ENCODE results near the gene P3H1. TPM values are rescaled to one million over a fixed set of nuclear protein-coding genes. Genes with fewer than 3 reads are reported as not detected.
"Not testable (repeated sequence)": the region's sequence is repeated elsewhere in the genome, so short reads cannot be mapped to it uniquely, and the experiment has no call there.

Gene P3H1
- 178 TPM for total RNA-seq (ENCODE audit: unreplicated experiment)
- long read RNA-seq, transcript P3H1-202 (15 exons, 2,585 nt), result major isoform, 134 of 196 reads
- long read RNA-seq, transcript P3H1-207 (14 exons, 2,726 nt), result minor isoform, 6 of 196 reads
- long read RNA-seq, transcript P3H1-204 (15 exons, 2,705 nt), result minor isoform, 26 of 196 reads
- long read RNA-seq, partial matches to known transcripts, result 9 of 196 reads
- long read RNA-seq, other reads (novel, unspliced or antisense), result 21 of 196 reads

DNA sequence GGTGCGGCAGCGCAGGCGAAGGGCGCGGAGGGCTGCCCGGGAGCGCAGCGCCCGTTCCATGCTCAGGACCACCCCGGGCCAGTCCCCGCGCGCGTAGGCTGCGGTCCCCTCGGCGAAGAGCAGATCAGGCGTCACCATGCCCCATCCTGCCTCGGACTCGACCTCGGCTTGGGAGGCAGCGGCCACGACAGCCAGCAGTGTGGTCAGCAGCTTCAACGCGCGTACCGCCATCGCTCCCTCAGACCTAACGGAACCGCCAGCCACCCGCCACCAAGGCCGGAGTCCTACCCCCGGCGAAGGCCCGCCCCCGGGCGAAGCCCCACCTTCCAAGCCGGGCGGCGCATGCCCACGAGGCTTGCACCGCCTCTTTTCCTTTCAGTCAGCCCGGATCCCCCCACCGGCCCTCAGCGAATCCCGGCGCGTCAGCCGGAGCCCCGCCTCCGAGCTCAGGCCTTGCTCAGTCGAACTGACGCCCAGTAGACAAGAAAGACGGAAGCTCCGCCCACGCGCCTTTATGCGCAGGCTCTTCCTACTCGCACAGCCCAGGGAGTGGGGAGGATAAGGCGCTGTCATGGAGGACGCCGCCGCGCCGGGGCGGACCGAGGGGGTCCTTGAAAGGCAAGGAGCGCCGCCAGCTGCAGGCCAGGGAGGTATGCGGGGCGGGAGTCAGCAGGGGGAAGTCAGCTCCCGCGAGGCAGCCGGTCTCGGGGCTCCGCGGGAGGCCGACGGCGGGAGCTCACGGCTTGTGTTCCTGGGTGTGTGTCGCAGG, at the start of gene P3H1, which contains the start of gene C1orf50:
TSS of gene P3H1 (minus strand) at position 288 of the 769 bp plus-strand sequence. CDS start at position 231, 57 bp downstream.
TSS of gene C1orf50 (plus strand) at position 509 of the 769 bp plus-strand sequence. CDS start at position 572, 63 bp downstream.
- Mint-ChIP-seq H3K27me3 (ENCODE audit: unreplicated experiment) (peaks cover 5% of the 10 kb centered on the region), H3K4me3 (ENCODE audit: unreplicated experiment) (peak within 1 kb of the TSS; percentile 95), H3K9me3 (ENCODE audit: unreplicated experiment) (no peaks in the 10 kb centered on the region), H3K27ac (ENCODE audit: unreplicated experiment) (peak within 1 kb of the TSS; percentile 70), H3K4me1 (ENCODE audit: unreplicated experiment) (peaks cover 17% of the 10 kb centered on the region), H3K36me3 (ENCODE audit: low read depth, unreplicated experiment) (peaks cover 8% of the 10 kb centered on the region)
- peak; percentile 99 for DNase-seq (ENCODE audit: low spot score)
- TF ChIP-seq, protein P1, sequence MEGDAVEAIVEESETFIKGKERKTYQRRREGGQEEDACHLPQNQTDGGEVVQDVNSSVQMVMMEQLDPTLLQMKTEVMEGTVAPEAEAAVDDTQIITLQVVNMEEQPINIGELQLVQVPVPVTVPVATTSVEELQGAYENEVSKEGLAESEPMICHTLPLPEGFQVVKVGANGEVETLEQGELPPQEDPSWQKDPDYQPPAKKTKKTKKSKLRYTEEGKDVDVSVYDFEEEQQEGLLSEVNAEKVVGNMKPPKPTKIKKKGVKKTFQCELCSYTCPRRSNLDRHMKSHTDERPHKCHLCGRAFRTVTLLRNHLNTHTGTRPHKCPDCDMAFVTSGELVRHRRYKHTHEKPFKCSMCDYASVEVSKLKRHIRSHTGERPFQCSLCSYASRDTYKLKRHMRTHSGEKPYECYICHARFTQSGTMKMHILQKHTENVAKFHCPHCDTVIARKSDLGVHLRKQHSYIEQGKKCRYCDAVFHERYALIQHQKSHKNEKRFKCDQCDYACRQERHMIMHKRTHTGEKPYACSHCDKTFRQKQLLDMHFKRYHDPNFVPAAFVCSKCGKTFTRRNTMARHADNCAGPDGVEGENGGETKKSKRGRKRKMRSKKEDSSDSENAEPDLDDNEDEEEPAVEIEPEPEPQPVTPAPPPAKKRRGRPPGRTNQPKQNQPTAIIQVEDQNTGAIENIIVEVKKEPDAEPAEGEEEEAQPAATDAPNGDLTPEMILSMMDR (IDR thresholded peaks at IDR 0.05; ENCODE audit: unreplicated experiment), result no peak

DNA sequence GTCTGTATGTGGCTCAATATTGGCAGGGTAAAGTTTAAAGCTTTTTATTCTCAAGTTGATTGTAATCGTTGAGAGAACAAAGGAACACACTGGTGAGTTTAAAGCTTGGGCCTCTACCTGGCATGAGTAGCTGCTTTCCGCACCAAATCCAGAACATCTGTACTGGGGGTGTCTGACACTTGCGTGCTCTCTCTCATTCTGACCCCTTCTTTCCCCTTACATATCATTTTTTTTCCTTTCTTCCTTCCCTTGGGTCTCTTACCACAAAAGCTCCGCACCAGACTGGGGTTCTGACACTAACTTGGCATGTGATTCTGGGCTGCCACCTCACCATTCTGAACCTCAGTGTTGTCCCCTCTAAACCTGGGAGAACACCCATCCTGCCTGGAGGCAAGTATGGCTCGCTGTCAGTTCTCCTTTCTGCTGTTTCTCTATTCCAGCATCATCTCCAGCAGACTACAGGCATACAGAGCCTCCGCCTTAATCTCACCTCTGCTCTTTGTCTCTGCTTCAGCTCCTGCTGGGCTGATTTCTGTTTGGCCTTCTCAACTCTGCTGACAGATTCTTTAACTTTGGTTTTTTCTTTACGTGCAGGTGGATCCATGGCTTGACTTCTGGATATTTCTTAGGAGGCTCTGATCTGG, 49.2 kb upstream of the P3H1 start:
- TF ChIP-seq, protein P1 (IDR thresholded peaks at IDR 0.05; ENCODE audit: unreplicated experiment), result no peak
- Mint-ChIP-seq H3K36me3 (ENCODE audit: low read depth, unreplicated experiment) (peaks cover 9% of the 10 kb centered on the region), H3K9me3 (ENCODE audit: unreplicated experiment) (no peaks in the 10 kb centered on the region), H3K27me3 (ENCODE audit: unreplicated experiment) (peaks cover 2% of the 10 kb centered on the region), H3K27ac (ENCODE audit: unreplicated experiment) (peak overlapping the region; percentile 96), H3K4me1 (ENCODE audit: unreplicated experiment) (peaks cover 13% of the 10 kb centered on the region), H3K4me3 (ENCODE audit: unreplicated experiment) (peak overlapping the region; percentile 94)
- DNase-seq (ENCODE audit: low spot score), result no peak

GRCh38 chr1:42814815-42815214, 48.0 kb upstream of the P3H1 start:
- H3K4me1 Mint-ChIP-seq (ENCODE audit: unreplicated experiment); H3K27ac Mint-ChIP-seq (ENCODE audit: unreplicated experiment); H3K4me3 Mint-ChIP-seq (ENCODE audit: unreplicated experiment): not testable (repeated sequence)

GRCh38 chr1:42807056-42807668, 40.3 kb upstream of the P3H1 start:
- TF ChIP-seq, protein P1 (IDR thresholded peaks at IDR 0.05; ENCODE audit: unreplicated experiment), result no peak
- H3K36me3 Mint-ChIP-seq (ENCODE audit: low read depth, unreplicated experiment), result peaks cover 43% of the 10 kb centered on the region

More at GRCh38 chr1:42814815-42815214, 48.0 kb upstream of the P3H1 start:
- H3K36me3 Mint-ChIP-seq (ENCODE audit: low read depth, unreplicated experiment), result peaks cover 15% of the 10 kb centered on the region
- not testable (repeated sequence) for DNase-seq (ENCODE audit: low spot score); H3K9me3 Mint-ChIP-seq (ENCODE audit: unreplicated experiment); H3K27me3 Mint-ChIP-seq (ENCODE audit: unreplicated experiment)

DNA sequence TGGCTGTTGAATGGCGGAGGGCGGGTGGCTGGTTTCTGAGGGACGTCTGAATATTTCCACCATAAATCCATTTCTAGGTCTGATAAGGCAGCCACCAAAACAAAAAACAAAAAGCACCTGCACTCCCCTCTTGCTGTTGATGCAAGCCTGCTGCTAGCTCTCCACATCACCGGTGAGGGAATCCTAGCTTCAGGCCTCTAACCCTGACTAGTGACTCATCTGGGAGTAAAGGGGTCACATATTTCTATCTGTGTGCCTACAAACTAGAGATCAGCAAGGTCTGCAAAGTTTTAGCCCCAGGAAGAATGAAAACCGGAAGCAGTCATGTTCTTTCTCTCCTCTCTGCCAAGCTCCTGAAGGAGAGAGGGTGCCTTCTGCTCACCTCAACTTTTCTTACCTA, 39.8 kb upstream of the P3H1 start:
- Mint-ChIP-seq H3K27ac (ENCODE audit: unreplicated experiment) (no peak overlapping the region), H3K27me3 (ENCODE audit: unreplicated experiment) (no peaks in the 10 kb centered on the region), H3K9me3 (ENCODE audit: unreplicated experiment) (peaks cover 4% of the 10 kb centered on the region), H3K4me1 (ENCODE audit: unreplicated experiment) (no peaks in the 10 kb centered on the region), H3K36me3 (ENCODE audit: low read depth, unreplicated experiment) (peaks cover 43% of the 10 kb centered on the region), H3K4me3 (ENCODE audit: unreplicated experiment) (peak overlapping the region; percentile 25)
- DNase-seq (ENCODE audit: low spot score), result no peak
- TF ChIP-seq, protein P1 (IDR thresholded peaks at IDR 0.05; ENCODE audit: unreplicated experiment), result no peak

More at GRCh38 chr1:42807056-42807668, 40.3 kb upstream of the P3H1 start:
- peak overlapping the region; percentile 25 for H3K4me3 Mint-ChIP-seq (ENCODE audit: unreplicated experiment)
- H3K27ac Mint-ChIP-seq (ENCODE audit: unreplicated experiment), result no peak overlapping the region
- H3K4me1 Mint-ChIP-seq (ENCODE audit: unreplicated experiment), result no peaks in the 10 kb centered on the region
- H3K9me3 Mint-ChIP-seq (ENCODE audit: unreplicated experiment), result peaks cover 4% of the 10 kb centered on the region
- H3K27me3 Mint-ChIP-seq (ENCODE audit: unreplicated experiment), result no peaks in the 10 kb centered on the region
- DNase-seq (ENCODE audit: low spot score), result no peak

Data from endothelial cell (in vitro differentiated cells).